Germinal center (tissue), 1 donor: ENCODE data around the gene NAGPA.
"Not testable (repeated sequence)": the region's sequence is repeated elsewhere in the genome, so short reads cannot be mapped to it uniquely, and the experiment has no call there.

Experiments used
- DNase-seq: peaks from one replicate; pipeline ENCODE4 v3.0.0; 2012; ENCODE audit warnings: mixed read lengths, low spot score

NAGPA gene

DNA sequence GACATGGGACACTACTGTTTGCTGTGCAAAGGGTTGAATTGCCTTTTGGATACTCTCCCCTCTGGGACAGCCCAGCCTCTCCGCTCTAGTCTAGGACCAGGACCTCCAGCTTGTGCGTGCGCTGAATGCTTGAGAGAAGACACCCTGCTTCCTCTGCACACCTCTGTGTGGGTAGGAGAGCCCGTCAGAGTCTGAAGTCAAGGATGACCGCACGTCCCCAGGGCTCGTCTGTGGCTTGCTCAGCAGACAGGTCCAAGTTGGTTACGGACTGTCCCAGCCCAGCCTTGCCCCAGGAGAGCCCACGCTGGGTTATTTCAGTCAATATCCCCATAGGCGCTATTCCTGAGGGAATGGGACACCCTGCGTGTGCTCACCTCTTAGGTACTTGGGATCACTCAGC lies 28.3 kb upstream of the NAGPA start:
- no peak for DNase-seq

DNA sequence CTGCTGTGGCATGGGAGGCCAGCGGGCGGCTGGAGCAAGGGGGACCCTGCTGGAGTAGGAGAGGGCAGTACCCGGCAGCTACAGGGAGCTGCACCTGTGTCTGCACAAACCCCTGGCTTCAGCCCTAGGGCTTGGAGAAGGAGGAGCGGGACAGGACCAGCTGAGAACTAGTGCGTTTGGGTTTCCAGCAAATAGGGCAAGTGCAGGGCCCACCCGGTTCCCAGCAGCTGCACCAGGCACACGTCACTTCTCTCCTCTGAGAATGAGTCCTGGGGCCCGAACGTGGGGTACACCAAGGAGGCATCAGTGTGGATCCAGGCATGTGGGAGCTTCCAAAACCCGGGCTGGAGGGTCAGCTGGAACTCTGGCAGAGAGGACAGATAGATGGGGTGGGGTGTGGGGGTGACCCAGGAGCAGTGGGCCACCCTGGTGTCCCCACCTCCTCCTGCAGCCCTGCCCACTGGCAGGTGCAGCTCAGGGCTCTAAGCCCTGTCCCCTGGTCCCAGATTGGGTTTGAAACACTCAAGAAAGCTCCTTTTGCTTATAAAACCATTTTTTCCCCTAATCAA lies 26.4 kb upstream of the NAGPA start:
- DNase-seq, result no peak

DNA sequence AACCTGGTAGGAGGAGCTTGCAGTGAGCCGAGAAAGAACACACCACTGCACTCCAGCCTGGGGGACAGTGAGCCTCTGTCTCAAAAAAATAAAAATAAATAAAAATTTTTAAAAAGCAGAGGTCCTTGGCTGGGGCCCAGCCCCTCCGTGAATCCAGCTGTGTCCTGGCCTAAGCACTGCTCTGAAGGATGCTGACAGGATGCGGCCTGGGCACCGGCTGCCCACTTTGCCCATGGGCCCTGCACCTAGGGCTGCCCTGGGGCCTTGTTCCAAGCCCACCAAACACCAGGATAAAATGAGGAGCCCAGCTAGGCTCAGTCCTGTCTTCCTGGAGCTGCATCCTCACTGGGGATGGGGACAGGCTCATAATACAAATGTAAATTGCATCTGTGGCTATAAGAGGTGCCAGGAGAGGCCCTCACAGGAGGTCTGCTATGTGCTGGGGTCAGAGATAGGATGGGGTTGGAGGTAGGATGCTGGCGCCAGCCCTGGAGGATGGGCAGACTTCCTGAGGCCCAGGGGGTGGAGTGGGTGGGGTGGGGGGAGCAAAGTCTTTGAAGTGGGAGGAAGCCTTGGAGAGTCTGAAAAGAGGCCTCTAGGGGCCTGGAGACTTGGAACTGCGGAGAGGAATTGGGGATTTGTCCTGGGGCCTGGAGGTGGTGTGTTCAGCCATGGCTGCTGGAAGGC lies 25.8 kb upstream of the NAGPA start:
- no peak for DNase-seq

DNA sequence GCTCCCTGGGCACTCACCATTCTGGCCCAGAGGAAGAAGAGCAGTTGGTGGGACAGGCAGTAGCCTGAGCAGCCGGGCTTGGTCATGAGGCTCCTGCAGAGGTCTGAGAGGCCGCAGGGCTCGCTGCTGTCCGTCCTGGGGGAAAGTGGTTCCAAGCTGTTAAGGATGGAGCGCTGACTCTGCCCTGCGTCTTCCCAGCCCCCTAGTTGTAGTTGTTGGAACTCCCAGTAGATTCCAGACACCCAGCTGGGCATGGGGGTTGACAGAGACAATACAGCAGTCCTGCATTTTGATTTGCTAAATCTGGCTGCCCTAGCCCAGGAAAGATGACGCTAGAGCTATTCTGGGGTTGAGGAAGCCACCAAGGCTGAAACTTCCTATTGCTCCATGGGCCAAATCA lies 24.7 kb upstream of the NAGPA start:
- no peak for DNase-seq

DNA sequence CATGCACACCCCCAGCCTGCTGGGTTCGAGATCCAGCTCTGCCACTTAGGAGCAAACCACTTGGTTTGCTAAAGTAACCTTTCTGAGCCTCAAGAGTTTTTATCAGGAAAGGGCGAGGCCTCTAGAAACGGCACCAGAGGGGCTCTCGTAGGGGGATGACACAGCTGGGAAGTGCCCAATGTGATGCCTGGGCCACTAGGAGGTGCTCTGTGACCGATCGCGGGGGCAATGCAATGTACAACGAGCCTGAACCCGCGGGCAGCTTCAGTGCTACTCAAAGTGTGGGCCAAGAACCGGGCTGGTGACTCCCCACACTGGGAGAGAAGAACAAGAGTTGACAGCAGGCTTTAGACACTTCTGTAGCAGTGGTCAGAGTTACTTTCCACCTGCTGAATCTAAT lies 22.6 kb upstream of the NAGPA start:
- DNase-seq, result peak; percentile 67

DNA sequence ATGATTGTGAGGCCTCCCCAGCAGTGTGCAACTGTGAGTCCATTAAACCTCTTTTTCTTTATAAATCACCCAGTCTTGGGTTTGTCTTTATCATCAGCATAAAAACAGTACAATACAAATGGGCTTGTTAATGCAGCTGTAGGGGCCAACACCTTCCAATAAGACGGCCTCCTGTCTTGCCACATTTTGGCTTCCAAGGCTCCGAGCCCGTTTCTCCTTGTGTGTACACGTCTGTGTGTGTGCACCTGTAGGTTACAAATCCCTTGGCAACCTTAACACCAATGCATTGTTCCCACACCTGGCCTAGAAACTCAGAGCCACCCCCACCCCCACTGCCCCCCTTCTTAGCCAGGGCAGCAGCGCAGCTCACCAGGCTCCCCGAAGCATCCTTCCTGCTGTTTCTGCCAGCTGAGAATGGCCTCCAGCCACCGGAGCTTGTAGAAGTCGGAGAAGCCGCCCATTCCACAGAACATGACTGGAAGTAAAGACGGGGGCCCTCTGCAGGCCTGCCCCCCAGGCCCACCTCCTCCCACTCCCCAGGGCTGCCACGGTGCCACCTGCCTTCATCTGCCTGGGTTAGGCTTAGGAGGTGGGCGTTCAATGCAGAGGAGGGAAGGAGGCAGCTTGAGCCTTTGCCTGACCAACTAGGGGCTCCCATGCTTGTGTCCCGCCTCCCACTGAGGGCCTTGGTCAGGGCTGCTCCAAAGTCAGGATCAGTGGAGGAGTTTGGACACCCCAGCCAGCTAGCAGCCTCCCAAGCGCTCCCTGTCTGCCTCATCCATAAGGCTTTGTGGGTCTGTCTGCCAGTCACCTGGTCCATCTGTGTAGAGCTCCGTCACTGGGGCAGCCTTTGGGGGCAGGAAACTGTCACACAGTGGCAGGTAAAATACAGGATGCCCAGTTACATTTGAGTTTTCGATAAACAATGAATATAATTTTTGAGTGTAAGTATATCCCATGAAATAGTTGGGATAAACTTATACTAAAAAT lies 21.4 kb upstream of the NAGPA start:
- DNase-seq, result no peak

DNA sequence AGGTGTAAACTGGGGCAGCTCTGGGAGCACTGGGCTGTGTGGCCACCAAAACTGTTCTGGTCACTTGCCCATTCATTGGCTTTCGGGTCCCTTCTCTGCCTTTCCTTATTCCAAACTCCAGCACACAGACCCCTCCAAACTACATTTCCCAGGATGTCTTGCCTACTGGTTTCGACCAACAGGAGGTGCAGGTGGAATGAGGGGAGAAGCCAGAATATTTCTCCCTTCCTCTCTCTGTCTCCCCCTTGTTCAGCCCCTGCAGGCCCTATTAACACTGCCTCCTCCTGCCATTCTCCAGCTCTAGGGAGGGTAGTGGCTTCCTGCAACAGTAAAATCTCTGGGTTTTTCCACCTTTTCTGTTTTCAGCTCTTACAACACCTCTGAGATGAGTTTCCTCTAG lies 13.2 kb upstream of the NAGPA start:
- no peak for DNase-seq

DNA sequence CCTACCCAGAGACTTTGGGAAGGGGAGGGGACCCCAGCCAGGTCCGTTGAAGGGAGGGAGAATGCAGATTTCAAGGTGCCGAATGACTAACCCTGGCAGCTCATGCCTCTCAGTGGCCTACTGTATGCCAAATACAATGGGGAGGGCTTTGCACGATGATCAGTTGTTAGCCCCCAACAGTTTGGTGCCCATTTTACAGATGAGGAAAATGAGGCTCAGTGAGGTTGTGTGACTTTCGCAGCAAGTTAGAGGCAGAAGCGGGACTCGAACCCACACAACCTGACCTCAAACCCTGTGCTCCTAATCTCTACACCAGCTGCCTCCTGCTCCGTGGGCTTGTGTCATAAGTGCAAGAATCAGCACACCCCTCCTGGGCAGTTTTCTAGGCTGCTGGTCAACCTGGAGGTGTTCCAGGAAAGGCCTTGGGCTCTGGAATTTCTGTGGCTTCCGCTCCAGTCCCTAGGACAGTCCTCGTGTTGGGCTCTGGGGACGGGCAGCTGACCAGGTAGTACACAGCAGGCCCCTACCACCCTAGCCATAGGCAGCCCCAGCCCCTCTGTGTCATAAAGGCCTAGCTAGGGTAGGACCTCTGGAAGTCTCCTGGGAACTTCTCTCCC lies 11.9 kb upstream of the NAGPA start:
- no peak for DNase-seq

DNA sequence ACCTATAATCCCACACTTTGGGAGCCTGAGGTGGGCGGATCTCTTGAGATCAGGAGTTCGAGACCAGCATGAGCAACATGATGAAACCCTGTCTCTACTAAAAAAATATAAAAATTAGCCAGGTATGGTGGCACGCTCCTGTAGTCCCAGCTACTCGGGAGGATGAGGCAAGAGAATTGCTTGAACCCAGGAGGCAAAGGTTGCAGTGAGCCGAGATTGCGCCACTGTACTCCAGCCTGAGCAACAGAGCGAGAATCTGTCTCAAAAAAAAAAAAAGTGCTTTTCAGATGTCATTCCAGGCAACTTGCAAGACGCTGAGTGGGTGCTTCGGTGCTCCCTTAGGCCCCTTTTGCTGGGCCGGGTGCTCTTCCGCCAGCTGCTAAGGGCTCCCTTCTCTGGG lies 10.8 kb upstream of the NAGPA start:
- not testable (repeated sequence) for DNase-seq

DNA sequence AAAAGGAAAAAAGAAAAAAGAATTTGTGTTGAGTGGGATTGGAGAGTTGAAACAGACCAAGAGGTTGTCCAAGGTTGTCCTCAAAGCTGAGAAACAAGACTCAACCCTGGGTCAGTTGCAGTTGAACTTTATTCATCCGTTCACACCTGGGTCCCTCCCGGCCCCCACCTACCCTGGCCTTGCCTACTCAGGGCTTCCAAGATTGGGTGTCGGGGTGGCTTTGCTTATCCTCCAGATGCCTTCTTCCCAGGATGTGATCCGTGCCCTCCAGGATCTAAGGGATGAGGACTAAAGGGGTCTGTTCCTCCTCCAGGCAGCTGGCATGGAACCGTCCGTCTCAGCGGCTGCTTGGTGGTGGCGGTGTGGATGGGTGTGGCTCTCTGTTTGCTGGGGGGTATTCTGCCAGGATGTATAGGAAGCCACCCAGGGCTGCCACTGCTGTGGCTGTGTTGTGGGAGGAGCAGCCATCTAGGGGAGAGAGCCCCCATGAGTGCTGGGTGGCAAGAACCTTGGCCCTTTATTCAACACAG lies 10.3 kb upstream of the NAGPA start:
- DNase-seq, result no peak

DNA sequence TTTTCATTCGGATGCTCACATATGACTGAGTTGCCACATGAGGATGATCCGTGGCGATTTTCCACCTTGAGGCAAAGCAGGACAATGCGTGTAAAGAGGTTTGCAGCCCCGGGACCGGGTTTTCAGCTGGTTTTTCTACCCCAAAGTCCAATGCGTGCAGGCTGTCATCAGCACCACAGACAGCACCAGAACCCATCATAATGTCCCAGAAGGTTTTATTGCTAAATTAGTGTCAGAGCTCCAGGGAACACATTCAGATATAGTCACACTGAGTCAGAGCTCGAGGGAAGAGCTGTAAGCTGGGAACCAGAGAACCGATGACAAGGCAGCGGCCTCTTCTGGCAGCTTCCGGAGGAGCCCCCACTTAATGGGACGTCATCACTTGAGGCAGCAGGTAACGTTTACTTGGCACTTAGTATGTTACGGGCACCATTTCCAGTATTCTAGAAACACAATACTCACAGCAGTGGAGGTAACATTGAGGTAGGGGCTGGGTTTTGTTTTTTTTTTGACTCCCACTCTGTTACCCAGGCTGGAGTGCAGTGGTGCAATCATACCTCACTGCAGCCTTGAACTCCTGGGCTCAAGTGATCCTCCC lies 8.9 kb upstream of the NAGPA start:
- DNase-seq, result no peak

DNA sequence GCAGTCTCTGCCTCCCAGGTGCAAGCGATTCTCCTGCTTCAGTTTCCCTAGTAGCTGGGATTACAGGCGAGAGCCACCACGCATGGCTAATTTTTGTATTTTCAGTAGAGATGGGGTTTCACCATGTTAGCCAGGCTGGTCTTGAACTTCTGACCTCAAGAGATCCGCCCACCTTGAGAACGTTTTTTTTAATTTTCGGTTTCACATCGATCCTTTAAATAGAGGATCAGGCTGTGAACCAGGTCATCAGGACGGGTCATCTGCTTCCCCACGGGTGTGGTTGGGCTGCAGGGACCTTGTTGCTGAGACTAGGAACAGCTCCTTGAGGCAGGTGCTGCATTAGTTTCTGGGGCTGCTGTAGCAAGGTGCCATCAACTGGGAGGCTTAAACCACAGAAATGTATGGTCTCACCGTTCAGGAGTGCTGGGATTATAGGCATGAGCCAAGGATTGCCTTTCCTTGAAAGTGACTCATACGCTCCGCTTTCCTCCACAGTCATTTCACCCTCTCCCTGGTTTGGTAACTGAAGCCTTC lies 7.9 kb upstream of the NAGPA start:
- no peak for DNase-seq

DNA sequence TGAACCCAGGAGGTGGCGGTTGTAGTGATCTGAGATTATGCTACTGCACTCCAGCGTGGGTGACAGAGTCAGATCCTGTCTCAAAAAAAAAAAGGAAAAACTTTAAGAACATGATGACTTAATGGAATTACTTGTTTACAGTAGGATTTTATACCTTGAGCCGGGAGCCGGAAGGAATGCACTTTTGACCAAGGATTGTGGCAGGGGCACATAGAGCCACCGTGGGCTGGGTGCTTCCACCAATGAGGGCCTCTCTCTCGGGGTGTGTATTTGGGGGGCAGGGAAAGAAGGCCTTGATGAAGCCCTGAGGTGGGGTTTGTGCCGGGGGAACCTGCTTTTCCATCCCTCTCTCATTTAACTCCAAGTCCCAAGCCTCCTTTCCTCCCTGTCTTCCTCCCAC lies 6.7 kb upstream of the NAGPA start:
- no peak for DNase-seq

DNA sequence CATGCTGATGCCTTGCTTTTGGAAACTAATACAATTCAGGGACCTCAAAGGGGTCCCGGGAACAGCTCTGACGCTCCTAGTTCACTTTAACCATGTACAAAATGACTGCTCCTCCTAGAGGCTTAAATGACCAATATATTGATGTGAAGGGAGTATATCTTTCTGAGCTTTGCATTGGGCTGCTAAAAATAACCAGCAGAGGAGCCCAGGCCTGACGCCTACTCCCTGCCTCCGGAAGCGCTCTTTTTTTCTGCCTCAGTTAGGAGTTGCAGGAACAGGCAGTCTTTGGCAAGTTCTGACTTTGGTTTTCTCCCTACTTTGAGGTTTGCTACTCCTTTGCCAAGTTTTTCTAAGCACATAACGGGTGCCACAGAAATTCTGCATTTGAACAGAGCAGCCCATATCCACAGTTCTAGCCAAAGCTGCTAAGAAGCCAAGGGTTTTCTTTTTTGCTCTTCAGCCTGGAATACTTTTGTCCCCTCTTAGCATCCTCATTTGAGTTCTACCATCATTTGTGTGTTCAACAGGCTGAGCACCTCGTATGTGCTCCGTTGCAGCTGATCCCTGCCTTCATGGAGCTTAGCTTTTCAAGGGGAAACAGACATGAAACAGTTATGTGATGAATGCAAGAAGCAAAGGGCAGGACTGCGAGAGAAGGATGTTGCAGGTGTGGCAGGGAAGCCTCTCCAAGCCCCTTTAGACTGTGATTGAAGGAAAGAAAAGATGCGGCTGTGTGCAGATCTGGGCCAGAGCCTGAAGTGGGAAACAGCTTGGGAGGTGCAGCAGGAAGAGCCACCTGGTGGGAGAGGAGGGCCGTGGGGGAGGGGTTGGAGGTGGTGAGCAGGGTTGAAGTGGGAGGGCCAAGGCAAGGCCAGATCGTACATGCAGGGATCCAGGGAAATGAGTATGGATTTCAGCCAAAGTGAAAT lies 2.8 kb upstream of the NAGPA start:
- no peak for DNase-seq

DNA sequence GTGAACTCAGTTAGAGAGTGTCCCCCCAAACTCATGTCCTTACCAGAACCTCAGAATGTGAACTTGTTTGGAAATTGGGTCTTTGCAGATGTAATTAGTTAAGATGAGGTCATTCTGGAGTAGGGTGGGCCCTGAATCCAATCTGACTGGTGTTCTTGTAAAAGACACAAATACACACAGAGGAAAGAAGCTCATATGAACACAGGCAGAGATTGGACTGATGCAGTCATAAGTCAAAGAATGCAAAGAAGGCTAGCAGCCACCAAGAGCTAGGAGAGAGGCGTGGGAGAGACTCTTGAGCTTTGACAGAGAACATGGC lies 2.1 kb upstream of the NAGPA start:
- DNase-seq, result no peak

DNA sequence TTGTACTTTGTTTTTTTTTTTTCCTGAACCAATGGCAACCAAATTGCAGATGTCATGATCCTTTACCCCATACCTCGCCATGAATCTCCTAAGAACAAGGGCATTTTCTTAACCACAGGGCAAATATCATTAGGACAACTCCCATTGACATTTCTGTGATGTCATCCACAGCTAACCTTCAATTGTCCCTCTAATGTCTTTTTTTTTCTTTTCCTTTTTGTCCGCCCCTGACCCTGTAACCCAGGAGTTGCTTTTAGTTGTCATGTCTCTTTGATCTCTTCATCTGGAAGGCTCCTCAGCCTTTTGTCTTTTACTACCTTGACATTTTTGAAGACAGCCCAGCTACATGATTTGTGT lies 410 bp upstream of the NAGPA start:
- DNase-seq, result no peak

DNA sequence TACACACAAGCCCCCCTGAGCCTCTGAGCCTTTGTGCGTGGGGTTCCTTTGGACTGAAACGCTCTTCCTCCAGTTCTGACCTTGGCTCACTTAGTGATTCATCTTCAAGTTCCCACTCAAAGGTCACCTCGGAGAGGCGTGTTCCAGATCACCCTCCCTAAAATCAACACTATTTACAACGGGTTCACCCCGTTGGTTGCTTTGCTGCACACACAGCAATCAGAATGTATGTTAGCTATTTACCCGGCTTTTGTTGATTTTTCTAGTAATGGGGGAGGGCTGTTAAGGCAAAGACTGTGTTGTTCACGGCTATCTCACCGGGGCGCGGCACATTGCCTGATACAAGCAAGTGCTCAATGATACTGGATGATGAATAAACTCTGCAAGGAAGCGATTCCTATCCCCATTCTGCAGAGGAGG lies 977 bp downstream of the NAGPA start:
- no peak for DNase-seq

DNA sequence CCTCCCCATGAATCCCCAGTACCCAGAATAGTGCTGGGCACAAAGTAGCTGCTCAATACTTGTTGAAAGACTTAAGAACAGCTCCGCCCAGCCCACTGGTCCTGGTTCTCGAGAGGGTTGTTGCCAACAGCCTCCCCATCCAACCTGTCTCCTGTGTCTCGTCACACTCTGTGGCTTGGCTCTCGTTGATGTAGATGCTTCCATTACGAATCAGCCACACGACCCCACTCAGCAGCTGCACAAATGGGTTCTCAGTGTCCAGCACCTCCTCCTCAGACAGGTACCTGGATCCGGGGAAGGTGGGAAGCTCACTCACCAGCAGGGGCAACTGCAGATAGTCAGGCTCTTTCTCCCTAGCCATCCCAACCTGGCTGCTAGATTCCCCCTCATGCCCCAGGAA lies 2.1 kb downstream of the NAGPA start:
- DNase-seq, result no peak

DNA sequence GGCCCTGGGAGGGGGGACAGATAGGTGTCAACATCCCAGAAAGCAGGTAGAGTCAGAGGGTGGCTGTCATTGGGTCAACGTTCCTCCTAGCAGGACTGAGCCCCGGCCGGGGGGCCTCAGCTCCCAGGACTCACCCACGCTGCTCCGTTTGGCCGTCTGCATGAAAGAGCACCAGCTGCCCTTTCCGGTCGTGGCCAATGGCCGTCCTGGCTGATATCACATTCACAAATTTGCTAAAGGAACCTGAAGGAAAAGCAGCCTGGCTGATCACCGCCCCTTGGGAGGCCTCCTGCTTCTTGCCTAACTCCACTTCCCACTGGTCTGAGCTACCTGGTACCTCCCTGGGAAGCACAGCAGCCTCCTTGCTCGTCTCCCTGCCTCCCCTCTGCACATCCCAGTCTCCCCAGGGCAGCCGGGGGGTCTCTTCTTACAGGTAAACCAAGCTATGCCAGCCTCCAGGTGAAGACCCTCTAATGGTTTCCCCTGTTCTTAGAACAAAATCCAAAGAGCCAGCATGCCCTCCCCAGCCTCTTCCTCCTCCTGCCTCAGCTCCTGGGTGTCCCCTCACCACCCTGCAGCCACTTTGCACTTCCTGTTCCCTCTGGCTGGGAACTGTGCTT lies 3.4 kb downstream of the NAGPA start:
- no peak for DNase-seq

DNA sequence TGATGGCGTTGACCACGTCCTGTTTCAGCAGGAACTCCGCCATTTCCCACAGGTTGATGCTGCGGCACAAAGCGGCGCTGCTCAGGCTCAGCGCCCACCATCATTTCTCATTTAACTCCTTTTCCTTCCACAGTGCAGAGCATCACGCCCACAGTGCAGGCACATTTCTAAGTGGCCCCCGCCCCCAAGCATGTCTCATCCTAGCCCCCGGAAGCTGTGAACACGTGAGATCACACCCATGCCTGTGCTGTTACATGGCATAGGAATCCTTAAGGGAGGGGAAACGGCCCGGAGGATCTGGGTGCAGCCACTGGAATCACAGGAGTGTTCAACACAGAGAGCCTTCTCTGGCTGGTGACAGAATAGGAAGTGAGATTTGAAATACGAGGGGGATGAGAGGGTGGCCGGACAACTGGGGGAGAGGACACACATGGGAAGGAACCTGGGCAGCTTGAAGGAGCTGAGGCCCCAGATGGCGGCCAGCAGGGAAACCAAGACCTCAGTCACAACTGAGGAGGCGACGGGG lies 4.7 kb downstream of the NAGPA start:
- no peak for DNase-seq
